ENCODE data around the gene PLEKHH2. TPM values are rescaled to one million over a fixed set of nuclear protein-coding genes. Genes with fewer than 3 reads are reported as not detected.

The PLEKHH2 gene
- total RNA-seq, 1 experiment from 2014 or later, result 3.1 TPM

GRCh38 chr2:43812947-43813346, 175.9 kb downstream of the PLEKHH2 start:
- Mint-ChIP-seq H3K9me3 (no peaks in the 10 kb centered on the region), H3K4me1 (no peaks in the 10 kb centered on the region), H3K36me3 (ENCODE audit: insufficient read depth in 1 of 3, low read depth in 3 of 3) (no peaks in the 10 kb centered on the region; a peak in 1 of 7 replicates), H3K27ac (0 out of 7 replicates have a peak overlapping the region, but pooled peaks of 1 of the 3 experiments have one; percentile 27), H3K27me3 (ENCODE audit: low read depth) (no peaks in the 10 kb centered on the region), H3K4me3 (no peak overlapping the region)
- Histone ChIP-seq H2AFZ (ENCODE audit: low read length) (no peak overlapping the region), H3K79me1 (ENCODE audit: insufficient read depth, low read depth, low read length, poor library complexity, severe bottlenecking) (no peaks in the 10 kb centered on the region), H3K4me1 (ENCODE audit: insufficient read depth, low read length) (no peaks in the 10 kb centered on the region), H3K9ac (ENCODE audit: extremely low read depth, insufficient read length, low read length) (no peak overlapping the region), H2AK5ac (ENCODE audit: insufficient read length, low read length) (no peak overlapping the region), H2BK5ac (ENCODE audit: insufficient read length, low read length) (no peak overlapping the region), H3K79me2 (ENCODE audit: insufficient read depth, low read length) (no peaks in the 10 kb centered on the region), H3K27ac (ENCODE audit: insufficient read length, low read depth, low read length) (no peak overlapping the region), H3K56ac (ENCODE audit: insufficient read length, low read depth, low read length) (no peak overlapping the region), H2BK20ac (ENCODE audit: low read depth, low read length, poor library complexity, severe bottlenecking) (no peak overlapping the region), H2BK12ac (ENCODE audit: insufficient read length, low read depth, low read length) (no peak overlapping the region), H2BK120ac (ENCODE audit: low read depth, low read length, poor library complexity, severe bottlenecking) (no peak overlapping the region), H4K91ac (ENCODE audit: insufficient read length, low read depth, low read length) (no peak overlapping the region), H3K9me3 (ENCODE audit: control insufficient read depth, low read depth, low read length) (no peaks in the 10 kb centered on the region), H3K4ac (ENCODE audit: low read depth, low read length) (no peak overlapping the region), H3T11ph (ENCODE audit: low read length) (no peak overlapping the region), H4K5ac (ENCODE audit: insufficient read length, low read depth, low read length) (no peak overlapping the region), H4K8ac (replicated peaks; ENCODE audit: insufficient read length, low read depth, low read length) (no peak overlapping the region), H3K14ac (ENCODE audit: insufficient read depth, low read length) (no peak overlapping the region), H3K23ac (ENCODE audit: insufficient read length, low read depth, low read length) (no peak overlapping the region), H3K27me3 (ENCODE audit: insufficient read depth, low read length) (no peaks in the 10 kb centered on the region), H3K23me2 (ENCODE audit: insufficient read length, low read depth, low read length, poor library complexity, severe bottlenecking) (no peaks in the 10 kb centered on the region), H3K18ac (ENCODE audit: insufficient read length, low read depth, low read length) (no peak overlapping the region), H4K20me1 (ENCODE audit: control insufficient read depth, insufficient read depth, insufficient read length) (no peaks in the 10 kb centered on the region), H2BK15ac (ENCODE audit: low read depth, low read length) (no peak overlapping the region), H3K4me2 (ENCODE audit: insufficient read depth, insufficient read length, low read length) (no peak overlapping the region)
- DNase-seq, result no peak
- WGBS (ENCODE audit: extremely low coverage, insufficient read length, low lambda C conversion rate), result no CpG with 5 or more reads among the region's 2 CpGs
- TF ChIP-seq, protein P1, sequence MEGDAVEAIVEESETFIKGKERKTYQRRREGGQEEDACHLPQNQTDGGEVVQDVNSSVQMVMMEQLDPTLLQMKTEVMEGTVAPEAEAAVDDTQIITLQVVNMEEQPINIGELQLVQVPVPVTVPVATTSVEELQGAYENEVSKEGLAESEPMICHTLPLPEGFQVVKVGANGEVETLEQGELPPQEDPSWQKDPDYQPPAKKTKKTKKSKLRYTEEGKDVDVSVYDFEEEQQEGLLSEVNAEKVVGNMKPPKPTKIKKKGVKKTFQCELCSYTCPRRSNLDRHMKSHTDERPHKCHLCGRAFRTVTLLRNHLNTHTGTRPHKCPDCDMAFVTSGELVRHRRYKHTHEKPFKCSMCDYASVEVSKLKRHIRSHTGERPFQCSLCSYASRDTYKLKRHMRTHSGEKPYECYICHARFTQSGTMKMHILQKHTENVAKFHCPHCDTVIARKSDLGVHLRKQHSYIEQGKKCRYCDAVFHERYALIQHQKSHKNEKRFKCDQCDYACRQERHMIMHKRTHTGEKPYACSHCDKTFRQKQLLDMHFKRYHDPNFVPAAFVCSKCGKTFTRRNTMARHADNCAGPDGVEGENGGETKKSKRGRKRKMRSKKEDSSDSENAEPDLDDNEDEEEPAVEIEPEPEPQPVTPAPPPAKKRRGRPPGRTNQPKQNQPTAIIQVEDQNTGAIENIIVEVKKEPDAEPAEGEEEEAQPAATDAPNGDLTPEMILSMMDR (conservative IDR thresholded peaks at IDR 0.05), result no peak

All from H9 (cell line).